HG03342 (cell line): ENCODE data around the gene CIAO2B.

Experiments
- ATAC-seq: cut with Tn5 transposase; IDR thresholded peaks from one replicate; pipeline ENCODE4 v1.9.1; 2021; ENCODE audit warnings: mild to moderate bottlenecking, moderate library complexity; ENCODE audit not compliant: unreplicated experiment

Gene CIAO2B

DNA sequence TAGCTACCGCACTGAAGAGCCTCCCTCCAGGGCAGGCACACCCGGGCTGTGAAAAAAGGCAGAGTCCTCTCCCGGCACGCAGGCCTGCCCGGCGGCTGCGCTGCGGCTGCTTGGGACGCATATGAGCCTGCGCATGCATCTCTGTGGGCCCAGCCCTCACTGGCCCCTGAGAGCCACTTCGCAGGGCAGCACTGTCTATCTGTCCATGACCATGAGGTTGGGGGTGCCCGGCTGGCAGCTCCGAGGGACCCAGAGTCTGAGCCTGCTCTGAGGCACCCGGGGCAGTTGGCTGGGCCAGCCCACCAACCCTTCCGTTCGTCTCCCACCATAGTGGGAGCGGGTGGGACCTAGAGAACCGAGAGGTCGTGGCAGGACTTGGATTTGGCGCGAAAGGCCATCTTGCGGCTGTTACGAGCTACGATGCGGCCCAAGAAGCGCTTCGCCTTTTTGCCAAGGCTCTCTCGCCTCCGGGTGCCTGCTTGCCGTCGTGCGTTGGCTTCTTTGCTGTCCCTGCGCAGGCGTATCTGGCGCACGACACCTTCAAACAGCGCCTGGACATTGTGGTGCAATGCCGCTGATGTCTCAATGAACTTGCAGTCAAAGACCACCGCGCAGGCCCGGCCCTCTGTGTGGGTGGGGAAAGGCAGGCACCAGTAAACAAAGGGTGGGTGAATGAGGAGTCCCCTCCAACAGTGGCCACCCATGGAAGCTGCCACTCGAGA, 12.3 kb downstream of the CIAO2B start:
- ATAC-seq = no peak

GRCh38 chr16:66920924-66921680, 13.1 kb downstream of the CIAO2B start:
- ATAC-seq = no peak

- no peak for ATAC-seq
These were observed 14.0 kb downstream of the CIAO2B start for GRCh38 chr16:66920299-66920590.

DNA sequence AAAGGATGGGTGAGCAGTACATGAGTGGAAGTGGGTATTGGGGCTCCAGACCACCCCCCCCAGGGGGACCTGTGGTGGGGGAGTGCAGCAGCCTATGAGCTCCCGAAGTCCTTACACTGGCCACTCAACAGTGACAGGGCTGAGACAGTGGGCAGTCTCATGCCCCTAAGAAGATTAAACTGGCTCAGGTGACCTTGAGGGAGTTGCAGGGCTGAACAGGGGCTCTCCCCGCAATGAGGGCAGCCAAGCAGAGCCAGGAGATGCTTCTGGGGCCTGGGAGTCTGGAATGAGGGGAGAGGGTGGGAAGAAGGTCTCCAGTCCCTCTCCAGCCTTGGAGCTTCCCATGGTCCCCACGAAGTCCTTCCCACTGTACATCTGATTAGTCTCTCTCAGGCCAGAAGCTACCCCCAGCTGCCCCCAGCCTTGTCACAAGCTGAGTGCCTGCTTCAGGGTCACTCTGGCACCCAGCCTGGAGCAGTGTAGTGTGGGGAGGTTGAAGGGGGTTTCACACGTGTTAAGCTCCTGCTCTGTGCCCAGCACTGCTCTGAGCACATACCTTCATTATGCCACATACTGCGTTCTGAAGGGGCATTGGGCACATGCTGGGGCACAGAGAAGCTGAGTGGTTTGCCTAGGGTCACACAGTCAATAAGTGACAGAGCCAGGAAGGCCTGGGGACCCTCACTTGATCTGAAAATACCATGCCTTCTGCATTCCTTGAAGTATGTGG, 14.5 kb downstream of the CIAO2B start:
- ATAC-seq = no peak

DNA sequence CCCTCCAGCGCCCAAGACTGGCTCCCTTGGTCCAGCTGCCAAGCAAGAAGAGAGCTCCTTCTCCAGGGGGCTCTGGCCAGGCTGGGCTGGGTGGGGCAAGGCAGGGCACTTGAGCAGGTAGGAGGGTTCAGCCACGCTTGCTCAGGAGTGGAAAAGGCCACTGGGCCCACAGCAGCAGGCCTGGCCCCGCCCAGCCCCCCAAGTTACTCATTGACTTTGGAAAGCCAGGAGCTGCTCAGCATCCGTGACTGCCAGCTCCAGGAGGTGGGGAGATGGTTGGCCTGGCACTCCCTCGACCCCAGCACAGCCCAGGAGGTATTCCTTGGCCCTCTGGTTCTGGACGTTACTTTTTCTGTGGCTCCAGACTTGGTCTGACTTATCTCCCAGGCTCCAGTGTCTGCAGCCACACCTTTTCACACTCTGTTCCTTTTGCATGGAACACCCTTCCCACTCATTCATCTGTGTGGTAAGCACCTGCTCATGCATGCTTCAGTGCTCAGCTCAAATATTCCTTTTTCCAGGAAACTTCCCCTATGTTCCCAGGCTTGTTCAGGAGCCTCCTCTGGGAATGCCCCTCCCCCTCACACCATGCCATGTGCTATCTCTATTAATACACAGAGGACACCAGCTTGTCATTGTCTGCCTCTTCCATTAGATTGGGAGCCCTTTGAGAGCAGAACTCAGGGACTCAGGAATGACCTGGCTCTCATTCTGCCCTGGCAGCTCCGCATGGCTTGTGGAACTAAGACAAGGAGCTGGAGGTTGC, 15.2 kb downstream of the CIAO2B start, which contains the start of gene CDH16:
Gene CDH16 (minus strand): TSS at position 83 of the 766 bp plus-strand sequence. CDS start 820 bp downstream, outside the sequence.
- no peak for ATAC-seq

DNA sequence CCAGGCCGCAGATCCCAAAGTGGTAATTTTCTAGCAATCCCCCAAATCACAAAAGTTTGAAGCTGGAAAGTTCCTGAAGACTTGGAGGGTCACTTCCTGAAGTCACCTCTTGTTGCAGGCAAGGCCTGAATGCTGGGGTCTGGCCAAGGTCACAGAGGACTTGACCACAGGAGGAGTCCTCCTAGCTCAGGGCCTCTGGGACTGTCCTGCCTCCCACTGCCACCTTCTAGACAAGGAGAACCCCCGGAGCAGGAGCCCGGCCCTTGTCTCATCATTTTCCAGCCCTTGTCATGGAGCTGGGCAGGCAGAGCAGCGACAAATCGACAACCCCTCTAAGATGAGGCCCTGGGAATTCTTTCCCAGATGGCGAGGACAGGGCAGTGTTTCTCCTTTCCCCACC, 15.8 kb downstream of the CIAO2B start:
- no peak for ATAC-seq

DNA sequence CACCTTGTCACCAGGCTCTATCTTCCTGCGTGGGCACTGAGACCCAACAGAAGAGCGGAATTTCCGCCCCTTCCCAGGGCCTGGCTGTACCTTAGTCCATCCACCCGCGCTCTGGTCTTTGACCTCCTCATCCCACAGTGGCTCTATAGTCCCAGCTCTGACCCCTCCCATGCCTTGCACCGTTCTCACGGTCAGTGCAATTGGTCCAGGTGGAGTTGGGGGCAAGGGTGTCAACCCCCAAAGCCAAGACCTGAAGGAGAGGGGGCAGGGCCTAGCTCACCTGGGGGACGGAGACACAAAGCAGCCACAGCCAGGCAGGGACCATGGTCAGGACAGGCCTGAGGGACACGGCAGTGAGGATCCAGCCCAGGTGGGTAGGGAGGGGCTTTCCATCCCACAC, 16.5 kb downstream of the CIAO2B start:
- ATAC-seq = no peak

DNA sequence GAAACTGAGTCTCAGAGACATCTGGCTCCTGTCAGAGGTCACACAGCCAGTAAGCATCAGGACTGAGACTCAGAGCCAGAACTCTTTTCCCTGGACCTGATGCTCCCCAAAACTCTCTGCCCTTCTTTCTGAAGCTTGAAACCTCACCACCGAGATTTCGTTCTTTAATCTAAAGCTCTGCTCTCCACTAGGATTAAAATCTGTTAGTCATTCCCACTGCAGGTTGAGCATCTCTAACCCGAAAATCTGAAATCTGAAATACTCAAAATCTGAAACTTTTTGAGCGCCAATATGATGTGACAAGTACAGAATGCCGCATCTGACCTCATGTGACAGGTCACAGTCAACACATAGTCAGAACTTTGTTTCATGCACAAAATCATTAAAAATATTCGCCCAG, 17.7 kb downstream of the CIAO2B start:
- ATAC-seq = no peak

GRCh38 chr16:66915041-66915440, 19.2 kb downstream of the CIAO2B start:
- ATAC-seq = no peak

- ATAC-seq = no peak
These were observed 19.7 kb downstream of the CIAO2B start for GRCh38 chr16:66914541-66914940.

- ATAC-seq = no peak
These were observed 20.5 kb downstream of the CIAO2B start for GRCh38 chr16:66913711-66914110.

- no peak for ATAC-seq
These were observed 21.1 kb downstream of the CIAO2B start for GRCh38 chr16:66913081-66913480.

- no peak for ATAC-seq
These were observed 22.4 kb downstream of the CIAO2B start for GRCh38 chr16:66911801-66912200.

DNA sequence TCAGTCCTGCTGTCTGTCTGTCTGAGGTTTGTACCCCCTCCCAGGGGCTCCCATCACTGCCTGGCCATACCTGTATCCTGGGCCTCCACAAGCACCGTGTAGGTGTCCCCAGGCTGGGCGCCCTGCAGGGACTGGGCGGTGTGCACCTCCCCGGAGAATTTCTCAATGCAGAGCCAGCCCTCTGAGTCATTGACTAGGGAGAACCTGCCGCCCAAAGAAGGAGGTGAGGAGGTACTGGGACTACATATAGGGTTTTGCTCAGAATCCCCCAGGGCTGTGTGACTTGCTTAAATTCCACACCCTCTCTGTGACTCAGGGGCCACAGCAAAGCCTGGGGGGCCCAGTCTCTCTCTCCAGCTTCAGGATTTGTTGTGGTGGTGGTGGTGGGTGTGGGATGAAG, 23.1 kb downstream of the CIAO2B start:
- ATAC-seq = no peak

- no peak for ATAC-seq
These were observed 23.8 kb downstream of the CIAO2B start for GRCh38 chr16:66910175-66910940.

- ATAC-seq = no peak
These were observed 25.2 kb downstream of the CIAO2B start for GRCh38 chr16:66908762-66909559.

DNA sequence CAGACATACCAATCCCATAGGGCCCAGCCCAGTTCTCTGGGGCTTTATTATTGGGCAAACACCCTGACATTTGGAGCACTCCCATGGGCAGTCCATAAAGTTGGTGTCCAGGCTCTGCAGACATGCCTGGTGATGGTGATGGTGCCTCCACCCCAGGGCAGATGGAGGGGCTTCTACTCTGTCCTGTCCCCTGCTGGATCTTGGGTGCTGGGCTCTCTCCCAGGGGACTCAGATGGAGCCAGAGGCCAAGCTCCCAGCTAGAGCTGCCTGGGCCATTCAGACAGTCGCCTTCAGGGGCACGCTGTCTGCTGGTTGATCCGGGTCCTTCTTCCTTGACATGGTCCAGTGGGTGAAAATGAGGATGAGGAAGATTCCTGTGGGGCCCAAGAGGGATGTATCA, 26.1 kb downstream of the CIAO2B start:
- ATAC-seq = no peak

GRCh38 chr16:66906916-66907836, 27.0 kb downstream of the CIAO2B start:
- no peak for ATAC-seq
